ENCODE results near the gene TBL1X.

TBL1X gene

DNA sequence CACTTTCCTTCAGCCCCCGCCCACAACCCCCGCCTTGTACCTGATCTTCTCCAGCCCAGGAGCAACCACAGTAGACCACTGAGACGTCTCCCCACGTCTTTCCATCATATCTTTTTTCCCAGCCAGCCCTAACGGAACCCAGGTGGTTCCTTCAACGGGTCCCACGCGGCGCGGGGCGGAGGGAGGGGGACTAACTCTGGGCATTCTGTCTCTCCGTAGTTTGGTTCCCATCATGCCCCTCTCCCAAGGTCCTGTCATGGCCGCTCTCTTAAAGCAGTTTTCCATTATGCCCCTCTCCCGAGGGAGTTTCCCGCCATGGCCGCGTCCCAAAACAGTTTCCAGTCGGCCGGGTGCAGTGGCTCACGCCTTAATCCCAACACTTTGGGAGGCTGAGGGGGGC lies 21.5 kb upstream of the TBL1X start:
- TF ChIP-seq, protein P1, sequence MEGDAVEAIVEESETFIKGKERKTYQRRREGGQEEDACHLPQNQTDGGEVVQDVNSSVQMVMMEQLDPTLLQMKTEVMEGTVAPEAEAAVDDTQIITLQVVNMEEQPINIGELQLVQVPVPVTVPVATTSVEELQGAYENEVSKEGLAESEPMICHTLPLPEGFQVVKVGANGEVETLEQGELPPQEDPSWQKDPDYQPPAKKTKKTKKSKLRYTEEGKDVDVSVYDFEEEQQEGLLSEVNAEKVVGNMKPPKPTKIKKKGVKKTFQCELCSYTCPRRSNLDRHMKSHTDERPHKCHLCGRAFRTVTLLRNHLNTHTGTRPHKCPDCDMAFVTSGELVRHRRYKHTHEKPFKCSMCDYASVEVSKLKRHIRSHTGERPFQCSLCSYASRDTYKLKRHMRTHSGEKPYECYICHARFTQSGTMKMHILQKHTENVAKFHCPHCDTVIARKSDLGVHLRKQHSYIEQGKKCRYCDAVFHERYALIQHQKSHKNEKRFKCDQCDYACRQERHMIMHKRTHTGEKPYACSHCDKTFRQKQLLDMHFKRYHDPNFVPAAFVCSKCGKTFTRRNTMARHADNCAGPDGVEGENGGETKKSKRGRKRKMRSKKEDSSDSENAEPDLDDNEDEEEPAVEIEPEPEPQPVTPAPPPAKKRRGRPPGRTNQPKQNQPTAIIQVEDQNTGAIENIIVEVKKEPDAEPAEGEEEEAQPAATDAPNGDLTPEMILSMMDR (IDR thresholded peaks at IDR 0.05) = no peak

DNA sequence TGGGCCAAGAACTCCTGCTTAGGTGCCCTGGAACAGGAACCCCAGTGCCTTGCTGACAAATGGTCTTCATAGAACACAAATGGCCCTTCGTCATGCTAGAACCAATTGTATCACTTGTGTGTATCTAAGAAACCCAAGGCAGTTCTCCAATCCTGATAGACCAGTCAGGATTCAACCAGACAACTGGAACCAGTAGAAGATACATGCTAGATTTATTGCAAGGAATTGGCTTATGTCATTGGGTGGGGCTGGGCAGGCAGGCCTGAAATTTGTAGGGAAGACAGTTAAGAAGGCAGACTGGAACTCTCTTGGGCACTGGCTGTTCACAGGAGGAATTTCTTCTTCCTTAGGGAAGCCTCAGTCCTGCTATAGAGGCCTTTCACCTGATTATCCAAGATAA lies 17.0 kb upstream of the TBL1X start:
- TF ChIP-seq, protein P1 (IDR thresholded peaks at IDR 0.05) = no peak

DNA sequence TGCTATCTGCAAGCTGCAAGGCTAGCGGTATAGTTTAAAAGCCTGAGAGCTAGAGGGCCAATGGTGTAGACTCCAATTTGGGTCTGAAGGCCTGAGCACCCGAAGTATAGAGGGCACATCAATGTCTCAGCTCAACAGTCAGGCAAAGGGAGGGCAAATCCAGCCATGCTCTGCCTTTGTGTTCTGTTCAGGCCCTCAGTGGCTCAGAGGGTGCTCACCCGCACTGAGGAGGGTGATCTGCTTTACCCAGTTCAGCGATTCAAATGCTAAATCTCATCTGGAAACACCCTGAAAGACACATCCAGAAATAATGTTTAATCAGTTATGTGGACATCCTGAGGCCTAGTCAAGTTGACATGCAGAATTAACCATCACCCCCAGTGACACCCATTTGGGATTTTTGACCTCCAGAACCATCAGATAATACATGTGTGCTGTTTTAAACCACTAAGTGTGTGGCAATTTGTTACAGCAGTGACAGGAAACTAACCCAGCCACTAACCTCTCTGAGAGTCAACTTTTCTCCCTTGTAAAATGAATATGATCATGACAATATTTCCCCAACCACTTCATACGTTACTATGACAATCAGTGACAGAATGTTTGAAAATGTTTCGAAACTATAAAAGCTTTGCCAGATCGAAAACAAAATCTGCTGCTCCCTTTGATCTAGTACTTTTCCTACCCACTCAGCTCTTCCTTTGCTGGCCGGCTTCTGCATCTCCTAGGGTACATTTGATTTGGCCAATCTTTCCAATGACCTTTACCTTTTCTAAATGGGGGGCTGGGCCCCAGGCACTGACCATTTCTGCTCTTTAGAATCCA lies 8.4 kb upstream of the TBL1X start:
- TF ChIP-seq, protein P1 (IDR thresholded peaks at IDR 0.05) = no peak

DNA sequence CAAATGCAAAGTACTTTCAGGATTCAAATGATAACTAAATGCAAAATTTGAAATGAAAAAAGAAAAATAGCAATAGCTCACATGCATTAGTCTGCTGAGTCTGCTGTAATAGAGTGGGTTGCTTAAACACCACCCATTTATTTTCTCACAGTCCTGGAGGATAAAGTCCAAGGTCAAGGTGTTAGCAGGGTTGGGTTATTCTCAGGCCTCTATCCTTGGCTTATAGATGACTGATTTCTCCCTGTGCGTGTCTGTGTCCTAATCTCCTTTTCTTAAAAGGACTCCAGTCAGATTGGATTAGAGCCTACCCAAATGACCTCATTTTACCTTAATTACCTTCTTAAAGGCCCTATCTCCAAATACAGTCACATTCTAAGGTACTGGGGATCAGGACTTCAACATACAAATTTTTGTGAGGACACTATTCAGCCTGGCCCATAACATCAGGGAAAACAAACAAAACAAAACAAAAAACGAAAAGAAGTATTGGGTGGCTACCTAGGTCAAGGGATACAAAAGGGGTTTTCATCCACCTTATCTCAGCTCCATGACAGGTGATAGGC lies 6.3 kb upstream of the TBL1X start:
- TF ChIP-seq, protein P1 (IDR thresholded peaks at IDR 0.05) = no peak

DNA sequence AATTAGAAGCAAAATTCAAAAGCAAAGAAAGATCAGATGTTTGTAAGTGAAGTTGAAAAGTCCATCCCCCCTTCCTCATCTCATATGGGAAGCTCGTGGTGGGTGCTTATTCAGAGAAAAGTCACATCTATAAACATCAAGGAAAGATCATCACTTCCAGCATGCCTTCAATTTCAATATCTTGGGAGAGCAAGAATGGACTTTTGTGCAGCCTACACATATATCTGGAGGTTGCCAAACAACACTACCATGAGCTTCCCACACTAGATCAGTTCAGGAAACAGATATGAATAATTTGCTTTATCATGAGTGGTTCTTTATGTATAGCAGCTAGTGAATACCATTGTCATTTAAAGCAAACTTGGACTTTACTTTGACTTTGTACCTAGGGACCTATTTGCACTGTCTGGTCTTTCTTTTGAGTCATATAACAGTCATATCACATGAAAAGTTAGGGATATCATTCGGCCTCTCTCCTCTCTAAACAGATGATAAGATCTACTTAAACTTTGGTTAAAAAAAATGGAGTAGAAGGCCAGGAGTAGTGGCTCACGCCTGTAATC lies 5.6 kb upstream of the TBL1X start:
- TF ChIP-seq, protein P1 (IDR thresholded peaks at IDR 0.05) = no peak

DNA sequence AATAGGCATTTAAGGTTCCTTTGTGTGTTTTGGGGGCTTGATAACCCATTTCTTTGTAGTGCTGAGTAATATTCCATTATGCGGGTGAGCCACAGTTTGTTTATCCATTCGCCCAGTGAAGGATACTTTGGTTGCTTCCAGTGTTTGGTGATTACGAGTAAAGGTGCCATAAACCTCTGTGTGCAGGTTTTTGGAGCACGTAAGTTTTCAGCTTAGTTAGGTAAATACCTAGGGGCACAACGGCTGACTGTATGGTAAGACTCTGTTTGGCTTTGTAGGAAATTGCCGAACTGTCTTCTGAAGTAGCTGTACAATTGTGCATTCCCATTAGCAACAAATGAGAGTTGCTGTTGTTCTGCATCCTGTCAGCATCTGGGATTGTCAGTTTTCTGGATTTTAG lies 3.8 kb upstream of the TBL1X start:
- TF ChIP-seq, protein P1 (IDR thresholded peaks at IDR 0.05) = no peak

DNA sequence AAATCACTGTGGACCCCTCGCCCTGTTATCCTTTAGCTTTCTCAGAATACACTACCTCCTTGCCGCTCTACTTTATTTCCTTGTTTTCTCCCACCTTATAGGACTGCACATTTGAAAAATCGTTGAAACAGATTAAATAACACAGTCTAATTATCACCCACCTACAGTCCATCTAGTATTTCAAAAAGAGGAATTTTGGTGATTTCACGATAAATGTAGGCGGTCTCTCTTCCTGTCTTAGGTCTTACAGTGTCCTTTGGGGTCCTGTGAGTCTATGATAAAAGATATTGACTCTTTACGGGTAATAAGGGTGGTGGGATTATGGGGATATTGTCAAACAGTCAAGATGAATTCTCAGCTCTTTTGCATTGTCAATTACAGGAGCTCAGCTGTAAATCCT lies 2.4 kb upstream of the TBL1X start:
- TF ChIP-seq, protein P1 (IDR thresholded peaks at IDR 0.05) = no peak

Measured in LNCAP (cell line).